ENCODE data around the gene CMTM6. TPM values are rescaled to one million over a fixed set of nuclear protein-coding genes. Genes with fewer than 3 reads are reported as not detected.

CMTM6 gene
- total RNA-seq, 2 donors from 2014 or later = 16.4 to 21.1 TPM

DNA sequence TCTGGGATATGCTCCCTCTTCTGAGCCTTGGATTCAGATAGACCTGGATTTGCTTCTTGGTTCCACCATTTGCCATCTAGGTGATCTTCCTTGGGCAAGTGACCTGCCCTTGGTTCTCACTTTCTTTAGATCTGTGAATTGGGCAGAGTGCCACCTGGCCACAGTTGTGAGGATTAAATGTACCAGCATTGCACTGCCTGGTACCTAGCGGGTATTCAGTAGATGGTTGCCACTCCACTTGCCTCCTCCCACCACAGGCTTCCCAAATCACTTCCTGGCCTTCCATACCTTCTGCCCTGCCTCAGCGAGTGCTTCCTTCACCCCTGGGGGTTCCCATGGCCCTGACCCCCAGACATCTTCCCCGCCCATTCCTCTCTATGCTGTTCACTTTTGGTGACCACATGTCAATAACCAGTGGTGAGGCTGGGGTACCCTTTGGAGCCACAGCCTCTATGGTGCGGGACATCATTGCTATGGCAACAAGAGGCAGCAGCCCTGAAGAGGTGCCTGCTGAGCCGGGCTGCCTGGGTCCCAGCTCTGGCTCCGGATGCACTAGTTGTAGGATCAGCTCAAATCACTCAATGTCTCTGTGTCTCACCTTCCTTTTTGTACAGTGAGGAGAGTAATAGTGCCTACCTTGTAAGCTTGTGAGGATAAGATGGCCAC is 70.5 kb downstream of the CMTM6 start:
- intact Hi-C loops (cut with DNase I) = no loop called here
- no peak for DNase-seq
- no peak for ATAC-seq

DNA sequence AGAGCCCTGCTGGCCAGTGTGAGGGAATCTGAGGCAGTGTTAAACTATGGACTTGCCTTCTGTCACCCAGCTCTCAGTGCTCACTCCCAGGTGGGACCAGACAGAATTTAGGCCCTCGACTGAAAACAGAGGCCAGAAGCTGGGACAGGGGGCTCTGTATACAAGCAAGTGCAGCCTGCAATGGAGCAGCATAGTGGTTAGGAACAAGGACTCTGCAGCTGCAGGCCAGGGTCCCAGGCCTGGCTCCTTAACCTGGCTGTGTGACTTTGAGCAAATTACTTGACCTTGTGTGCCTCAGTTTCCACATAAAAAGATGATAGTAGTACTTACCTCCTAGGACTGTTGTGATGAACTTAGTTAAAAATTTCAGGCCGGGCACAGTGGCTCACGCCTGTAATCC is 71.2 kb downstream of the CMTM6 start:
- DNase-seq = no peak
- intact Hi-C loops (cut with DNase I) = no loop called here
- ATAC-seq = no peak

Small RNAs within 50 kb of the gene (microRNA-seq; reads per million reads assigned to microRNA genes)
- gene MIR548AY = 0 to 0.20 reads per million in 2 donors

Other genes with a start within 250 kb of the CMTM6 start
- 10 to 100 TPM in 1 of 2 donors, 1 to 10 TPM in 1; 8.0 to 10.2 TPM for gene CMTM7, start 111.0 kb downstream of the CMTM6 start, total RNA-seq
- 10 to 100 TPM; 34.3 to 38.4 TPM for gene DYNC1LI1, start 68.0 kb upstream of the CMTM6 start, total RNA-seq
- gene CNOT10, start 182.3 kb upstream of the CMTM6 start, total RNA-seq = 10 to 100 TPM; 16.1 to 18.1 TPM

Measured in left cardiac atrium (tissue), 4 donors.